ENCODE measurements around the gene PKLR. TPM values are rescaled to one million over a fixed set of nuclear protein-coding genes. Genes with fewer than 3 reads are reported as not detected.

PKLR gene
- total RNA-seq, 1 experiment from 2014 or later: not detected

- DNase-seq (ENCODE audit: low spot score): no peak
These were observed 16.2 kb downstream of the PKLR start for GRCh38 chr1:155285063-155285462.

- DNase-seq (ENCODE audit: low spot score): no peak
These were observed 16.8 kb downstream of the PKLR start for GRCh38 chr1:155284476-155284875.

GRCh38 chr1:155282488-155283091 lies 18.6 kb downstream of the PKLR start:
- DNase-seq (ENCODE audit: low spot score): no peak

- DNase-seq (ENCODE audit: low spot score): no peak
These were observed 22.0 kb downstream of the PKLR start for GRCh38 chr1:155279268-155279667.

GRCh38 chr1:155278689-155279160 lies 22.5 kb downstream of the PKLR start:
- no peak for DNase-seq (ENCODE audit: low spot score)

DNA sequence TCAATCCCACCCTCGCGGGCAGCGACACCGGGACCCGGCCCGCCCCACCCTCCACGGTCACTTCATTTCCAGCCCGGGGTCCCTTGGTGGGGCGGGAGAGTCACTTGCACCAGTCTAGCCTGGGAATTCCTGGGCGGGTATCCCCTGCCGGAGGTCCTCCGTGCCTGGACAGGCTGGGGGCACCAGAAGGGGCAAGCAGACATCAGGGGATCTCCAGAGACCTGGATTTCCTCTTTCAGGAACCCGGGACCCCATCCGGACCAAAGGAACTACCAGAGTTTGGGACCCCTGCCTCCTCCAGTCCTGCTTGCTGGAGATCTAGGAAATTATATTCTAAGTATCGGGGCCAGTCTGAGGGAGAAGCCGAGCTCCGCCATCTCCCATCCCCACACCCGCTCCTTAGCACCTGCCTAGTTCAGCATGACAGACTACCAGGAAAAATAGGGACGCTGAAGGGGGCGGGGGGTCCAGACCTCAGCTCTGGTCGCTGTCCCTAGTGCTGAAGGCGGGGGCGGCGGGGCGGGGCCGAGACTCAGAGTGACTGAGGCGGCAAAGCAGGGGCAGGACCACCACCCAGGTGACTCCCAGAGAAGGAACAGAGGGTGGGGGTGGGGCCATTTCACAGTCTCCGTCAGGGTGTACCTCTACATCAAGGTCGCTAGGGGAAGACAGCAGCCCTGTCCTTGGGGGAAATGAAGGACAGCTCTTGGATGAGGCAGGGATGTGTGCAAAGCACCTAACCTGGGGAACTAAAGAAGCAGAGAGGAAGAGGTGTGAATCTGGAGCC lies 23.1 kb downstream of the PKLR start:
- peak; percentile 39 for DNase-seq (ENCODE audit: low spot score)

DNA sequence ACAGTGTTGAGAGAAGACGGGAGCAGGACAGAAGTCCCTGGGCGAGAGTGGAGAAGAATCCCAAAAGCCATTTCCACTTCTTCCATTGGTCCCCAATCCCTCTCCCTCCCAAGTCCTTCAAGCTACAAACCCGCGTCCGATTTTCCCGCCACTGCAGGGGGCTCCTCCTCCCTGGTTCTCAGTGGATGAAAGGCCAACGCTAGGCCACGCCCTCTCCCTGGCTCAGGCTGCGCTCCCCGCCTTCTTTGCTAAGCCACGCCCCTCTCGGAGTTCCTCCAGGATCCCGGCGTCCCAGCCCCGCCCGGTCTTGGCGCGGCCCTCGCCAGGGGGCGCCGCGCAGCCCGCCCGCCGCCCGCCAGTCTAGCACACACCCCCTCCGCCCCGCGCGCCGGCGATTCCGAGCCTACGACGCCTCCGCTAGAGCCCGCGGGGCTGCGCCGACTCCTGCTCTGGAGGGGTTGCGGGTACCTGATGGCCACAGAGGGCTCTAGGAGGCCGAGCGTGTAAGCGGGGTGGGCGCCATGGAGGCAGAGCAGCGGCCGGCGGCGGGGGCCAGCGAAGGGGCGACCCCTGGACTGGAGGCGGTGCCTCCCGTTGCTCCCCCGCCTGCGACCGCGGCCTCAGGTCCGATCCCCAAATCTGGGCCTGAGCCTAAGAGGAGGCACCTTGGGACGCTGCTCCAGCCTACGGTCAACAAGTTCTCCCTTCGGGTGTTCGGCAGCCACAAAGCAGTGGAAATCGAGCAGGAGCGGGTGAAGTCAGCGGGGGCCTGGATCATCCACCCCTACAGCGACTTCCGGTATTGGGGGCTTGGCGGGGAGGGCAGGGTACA lies 24.0 kb downstream of the PKLR start, which contains the start of gene HCN3:
TSS of gene HCN3 (plus strand) at position 394 of the 832 bp plus-strand sequence. CDS start at position 522, 128 bp downstream.
- DNase-seq (ENCODE audit: low spot score): peak; percentile 93

- DNase-seq (ENCODE audit: low spot score): peak; percentile 94
These were observed 27.6 kb downstream of the PKLR start, which contains the start of gene CLK2 for GRCh38 chr1:155273343-155274245. Gene CLK2, minus strand, starts transcription at chr1:155273504. Its CDS starts 2,527 bp downstream, at chr1:155270977.

GRCh38 chr1:155272466-155273342 lies 28.5 kb downstream of the PKLR start:
- DNase-seq (ENCODE audit: low spot score): peak; percentile 42

DNA sequence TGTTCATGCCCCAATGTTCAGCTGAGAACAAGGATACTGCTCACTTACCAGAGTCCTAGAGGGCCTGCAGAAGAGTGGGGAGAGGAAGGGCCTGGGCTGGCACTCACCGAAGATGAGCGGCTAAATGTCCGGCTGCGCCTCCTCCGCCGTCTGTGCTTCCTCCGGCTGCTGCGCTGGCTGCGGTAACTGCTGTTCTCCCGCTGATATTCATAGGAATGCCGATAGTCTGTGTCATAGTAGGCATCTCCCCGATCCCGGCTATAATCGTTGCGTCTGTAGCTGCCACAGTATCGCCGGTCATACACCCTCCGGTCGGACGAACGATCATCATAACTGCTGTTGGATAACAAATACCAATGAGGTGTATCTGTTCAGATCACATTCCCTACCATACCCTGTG lies 31.9 kb downstream of the PKLR start:
- no peak for DNase-seq (ENCODE audit: low spot score)

DNA sequence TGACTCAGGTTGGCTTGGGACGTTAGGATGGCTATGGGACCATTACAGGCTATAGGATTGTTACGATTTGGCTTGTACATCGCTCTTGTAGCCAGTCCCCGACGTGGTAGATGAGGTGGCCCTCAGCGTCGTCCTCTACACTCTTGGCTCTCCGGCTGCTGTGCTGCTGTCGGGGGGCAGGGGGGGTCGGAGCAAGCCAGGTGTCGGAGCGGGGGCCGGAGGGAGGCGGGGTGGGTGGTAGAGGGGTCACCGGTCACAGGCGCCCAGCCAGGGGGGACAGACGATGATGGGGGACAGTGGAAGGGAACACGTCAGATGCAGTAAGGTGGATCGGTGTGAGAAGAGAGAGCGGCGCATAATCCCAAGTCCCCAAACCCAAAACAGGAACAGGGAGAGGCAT lies 32.6 kb downstream of the PKLR start:
- DNase-seq (ENCODE audit: low spot score): no peak

DNA sequence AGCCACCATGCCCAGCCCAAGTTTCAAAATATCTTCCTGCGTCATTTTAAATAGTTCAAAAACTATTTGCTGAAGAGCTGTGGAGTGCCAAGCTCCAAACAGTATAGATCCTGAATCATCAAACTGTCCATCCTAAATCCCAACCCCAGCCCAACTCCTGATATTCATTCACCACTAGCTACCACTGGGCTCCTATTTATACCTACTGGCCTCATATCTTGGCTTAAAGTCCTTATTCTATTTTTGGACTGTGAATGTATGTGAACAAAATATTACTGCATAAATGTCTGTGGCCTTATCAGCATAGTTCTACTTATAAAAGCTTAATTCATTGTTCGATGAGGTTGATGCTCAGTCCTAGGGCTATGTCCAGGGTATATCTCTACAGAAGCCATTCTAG lies 33.9 kb downstream of the PKLR start:
- DNase-seq (ENCODE audit: low spot score): no peak

DNA sequence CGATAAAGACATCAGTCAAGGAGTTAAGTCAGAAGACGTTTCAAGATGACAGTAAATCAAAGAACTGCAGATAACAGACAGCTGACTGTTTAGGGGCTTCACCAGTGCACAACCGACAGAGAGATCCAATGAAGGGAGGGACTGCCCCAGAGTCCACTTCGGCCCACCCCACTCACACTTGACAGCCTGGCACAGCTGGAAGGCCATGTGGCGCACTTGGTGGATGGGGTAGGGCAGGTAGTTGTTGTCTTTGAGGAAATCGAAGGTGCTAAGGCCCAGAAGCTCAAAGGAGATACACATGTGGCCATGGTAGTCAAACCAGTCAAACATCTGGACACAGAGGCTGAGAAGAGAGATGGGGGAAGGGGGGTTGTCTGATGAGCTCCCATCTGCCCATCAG lies 34.7 kb downstream of the PKLR start:
- DNase-seq (ENCODE audit: low spot score): no peak

DNA sequence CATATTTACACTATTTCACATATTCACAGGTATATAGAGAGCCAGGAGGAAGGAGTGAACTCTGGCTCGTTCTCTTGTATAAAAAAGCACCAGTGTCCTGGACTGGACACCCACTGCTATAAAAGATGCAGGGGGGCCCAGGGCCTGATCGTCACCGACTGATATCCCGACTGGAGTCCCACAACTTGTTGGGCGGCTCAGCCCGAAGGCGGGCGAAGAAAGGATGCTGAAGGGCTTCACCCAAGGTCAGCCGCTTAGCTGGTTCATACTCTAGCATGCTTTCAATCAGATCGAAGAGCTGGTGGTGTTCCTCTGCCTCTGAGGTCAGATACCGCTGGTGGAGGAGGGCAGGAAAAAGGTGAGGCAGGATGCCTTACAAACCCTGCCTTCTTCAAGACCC lies 38.2 kb downstream of the PKLR start:
- DNase-seq (ENCODE audit: low spot score): no peak

- DNase-seq (ENCODE audit: low spot score): peak; percentile 98
These were observed 39.2 kb downstream of the PKLR start, which contains the start of gene SCAMP3 for GRCh38 chr1:155261852-155262673. Gene SCAMP3, minus strand, starts transcription at chr1:155262360. Its CDS starts 209 bp downstream, at chr1:155262151.

DNA sequence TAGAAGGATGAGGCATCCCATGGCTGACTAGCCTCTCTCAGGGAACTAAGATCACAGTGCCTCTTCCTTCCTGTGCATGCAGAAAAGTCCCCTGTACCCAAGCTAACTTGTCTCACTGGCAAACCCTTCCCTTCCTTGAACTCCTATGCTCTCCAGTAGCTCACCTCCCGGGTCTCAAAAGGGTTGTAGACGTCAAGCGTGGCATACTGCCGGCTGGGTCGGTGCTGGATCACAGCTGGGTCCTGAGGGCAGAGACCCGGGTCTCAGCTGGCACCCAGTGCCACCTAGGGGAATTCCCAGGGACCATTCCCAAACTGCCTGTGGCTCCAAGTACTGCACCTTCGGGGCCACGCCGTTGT lies 39.8 kb downstream of the PKLR start:
- no peak for DNase-seq (ENCODE audit: low spot score)

GRCh38 chr1:155260276-155260675 lies 41.0 kb downstream of the PKLR start:
- no peak for DNase-seq (ENCODE audit: low spot score)

- DNase-seq (ENCODE audit: low spot score): no peak
These were observed 45.0 kb downstream of the PKLR start for GRCh38 chr1:155256058-155256852.

Data from H4 (cell line).